K562 (cell line): ENCODE measurements around the gene ZNF148. TPM values are rescaled to one million over a fixed set of nuclear protein-coding genes. Genes with fewer than 3 reads are reported as not detected.

ENCODE experiments used
- HDAC6 ChIP-seq: IDR thresholded peaks from 2 replicates; pipeline ENCODE4 v1.6.1; 2012; ENCODE audit warnings: low read depth, mild to moderate bottlenecking, control low read depth, inconsistent platforms, low read length, moderate library complexity
- NFRKB ChIP-seq: fragments of 450-650 bp; IDR thresholded peaks from 2 replicates; pipeline ENCODE4 v1.6.1; 2016; ENCODE audit warnings: low read depth
- PTBP1 ChIP-seq: fragments of 200-400 bp; formaldehyde crosslinking; IDR thresholded peaks from 2 replicates; pipeline ENCODE4 v1.6.1; 2017; ENCODE audit warnings: low read depth, low read length
- RUNX1 ChIP-seq: sonication (generic); IDR thresholded peaks from 2 replicates; pipeline ENCODE4 v1.6.1; 2016; ENCODE audit warnings: antibody characterized with exemption, low read depth
- SRSF3 ChIP-seq: fragments of 200-400 bp; formaldehyde crosslinking; IDR thresholded peaks from 2 replicates; pipeline ENCODE4 v1.6.1; 2016; ENCODE audit warnings: mild to moderate bottlenecking, low read length, moderate library complexity; ENCODE audit not compliant: insufficient read depth
- TEAD4 ChIP-seq, 2 experiments: sonication (generic) in 1 of 2; formaldehyde crosslinking in 1 of 2; IDR thresholded peaks; 2 replicates each; pipeline versions ENCODE4 v1.6.1 to v1.8.0; 2012 to 2022; ENCODE audit warnings: borderline replicate concordance in 1 of 2, inconsistent platforms in 1 of 2, low read length in 1 of 2, mild to moderate bottlenecking in 1 of 2, missing genetic modification reagents in 1 of 2
- ZBTB33 ChIP-seq: sonication (generic); formaldehyde crosslinking; IDR thresholded peaks from 2 replicates; pipeline ENCODE4 v1.8.1; 2023; ENCODE audit warnings: mild to moderate bottlenecking, missing genetic modification reagents
- ZHX1 ChIP-seq: fragments of 150-350 bp; conservative IDR thresholded peaks from 2 replicates; pipeline ENCODE4 v1.6.1; 2014; ENCODE audit warnings: low read length
- ZNF280A ChIP-seq: fragments of 450-650 bp; IDR thresholded peaks from 2 replicates; pipeline ENCODE4 v1.6.1; 2018; ENCODE audit warnings: mild to moderate bottlenecking, low read depth; ENCODE audit not compliant: partially characterized antibody
- ZNF830 ChIP-seq: fragments of 250-450 bp; sonication (Bioruptor Pico); IDR thresholded peaks from 2 replicates; pipeline ENCODE4 v1.5.0; 2021; ENCODE audit warnings: mild to moderate bottlenecking
- polyA plus RNA-seq, 8 experiments: library from polyadenylated mRNA; depleted of rRNA in 4 of 8; stranded (reverse) in 5 of 8; unstranded in 3 of 8; fragments of >200 nt; fragmentation: Nextera tagmentation in 2 of 8; fragmentation: Illumina TruSeq in 1 of 8; extraction: Ambion mirVana in 2 of 8; extraction: Trizol in 1 of 8; gene quantifications; 2 replicates each; pipeline versions ENCODE4 v1.2.1 to v1.2.3, GENCODE V29; 2011 to 2014; ENCODE audit warnings: inconsistent platforms in 1 of 8, missing spikeins in 1 of 8
- total RNA-seq, 7 experiments: library from RNA; depleted of rRNA in 6 of 7; stranded (reverse); fragments of >200 nt in 6 of 7; fragmentation: Illumina TruSeq in 2 of 7; extraction: Trizol in 2 of 7; gene quantifications; 2 replicates each; pipeline versions ENCODE4 v1.2.1 to v1.2.3, GENCODE V29; 2011 to 2021; ENCODE audit warnings: low replicate concordance in 1 of 7

Gene ZNF148
- total and polyA plus RNA-seq, 9 of the 15 experiments (the other 6 are each of a cell fraction or from before 2014, with no cell fraction given), result 2.7 to 15.1 (median 8.3) TPM

- TF ChIP-seq ZHX1, result no peak
- TF ChIP-seq TEAD4 (IDR thresholded peaks at IDR 0.05; ENCODE audit: low read length), result no peak
- TF ChIP-seq TEAD4 (CRISPR knock-in tag; IDR thresholded peaks at IDR 0.05; ENCODE audit: borderline replicate concordance), result no peak
- no peak for TF ChIP-seq ZNF280A
- TF ChIP-seq NFRKB, result no peak
- TF ChIP-seq ZBTB33 (CRISPR knock-in tag), result no peak
- no peak for TF ChIP-seq SRSF3
- no peak for TF ChIP-seq ZNF830 (CRISPR knock-in tag)
- no peak for TF ChIP-seq PTBP1
- no peak for TF ChIP-seq RUNX1
- TF ChIP-seq HDAC6, result no peak
- TF ChIP-seq, all 486 proteins: peak for 0
Observed at GRCh38 chr3:125381743-125382142, 6.6 kb upstream of the ZNF148 start (continued).
